ENCODE data around the gene CHRDL2.

DNA sequence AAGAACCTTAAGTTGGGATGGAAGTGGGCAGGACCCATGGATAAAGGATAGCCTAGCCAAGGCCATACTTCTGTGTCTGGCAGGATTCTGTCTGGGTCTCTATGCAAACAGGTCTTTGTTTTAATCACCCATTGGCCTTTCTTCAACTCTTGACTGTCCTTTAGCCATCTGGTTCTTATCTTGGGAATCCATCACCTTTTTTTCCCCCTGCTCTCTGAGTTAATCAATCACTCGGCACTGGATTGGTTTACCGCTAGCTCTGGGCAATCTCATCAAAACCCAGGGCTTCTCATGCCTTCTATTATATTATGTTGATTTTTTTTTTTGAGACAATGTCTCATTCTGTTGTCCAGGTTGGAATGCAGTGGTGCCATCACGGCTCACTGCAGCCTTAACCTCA, 15.6 kb upstream of the CHRDL2 start:
- no peak for TF ChIP-seq ZNF121 (CRISPR knock-in tag; IDR thresholded peaks at IDR 0.05)
- no peak for TF ChIP-seq EZH2 (conservative IDR thresholded peaks at IDR 0.05; ENCODE audit: low read depth, low read length)
- TF ChIP-seq HNRNPL (IDR thresholded peaks at IDR 0.05; ENCODE audit: low read depth, low read length): no peak
- TF ChIP-seq CBFB (CRISPR knock-in tag; IDR thresholded peaks at IDR 0.05): no peak
- no peak for TF ChIP-seq DPF2 (CRISPR knock-in tag; IDR thresholded peaks at IDR 0.05; ENCODE audit: borderline replicate concordance, low read depth)
- TF ChIP-seq, protein P1, sequence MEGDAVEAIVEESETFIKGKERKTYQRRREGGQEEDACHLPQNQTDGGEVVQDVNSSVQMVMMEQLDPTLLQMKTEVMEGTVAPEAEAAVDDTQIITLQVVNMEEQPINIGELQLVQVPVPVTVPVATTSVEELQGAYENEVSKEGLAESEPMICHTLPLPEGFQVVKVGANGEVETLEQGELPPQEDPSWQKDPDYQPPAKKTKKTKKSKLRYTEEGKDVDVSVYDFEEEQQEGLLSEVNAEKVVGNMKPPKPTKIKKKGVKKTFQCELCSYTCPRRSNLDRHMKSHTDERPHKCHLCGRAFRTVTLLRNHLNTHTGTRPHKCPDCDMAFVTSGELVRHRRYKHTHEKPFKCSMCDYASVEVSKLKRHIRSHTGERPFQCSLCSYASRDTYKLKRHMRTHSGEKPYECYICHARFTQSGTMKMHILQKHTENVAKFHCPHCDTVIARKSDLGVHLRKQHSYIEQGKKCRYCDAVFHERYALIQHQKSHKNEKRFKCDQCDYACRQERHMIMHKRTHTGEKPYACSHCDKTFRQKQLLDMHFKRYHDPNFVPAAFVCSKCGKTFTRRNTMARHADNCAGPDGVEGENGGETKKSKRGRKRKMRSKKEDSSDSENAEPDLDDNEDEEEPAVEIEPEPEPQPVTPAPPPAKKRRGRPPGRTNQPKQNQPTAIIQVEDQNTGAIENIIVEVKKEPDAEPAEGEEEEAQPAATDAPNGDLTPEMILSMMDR (CRISPR knock-in tag; IDR thresholded peaks at IDR 0.05): no peak
- no peak for TF ChIP-seq ZNF619 (CRISPR knock-in tag; IDR thresholded peaks at IDR 0.05)
- no peak for TF ChIP-seq KLF16 (CRISPR knock-in tag; IDR thresholded peaks at IDR 0.05)
- TF ChIP-seq ZNF746 (CRISPR knock-in tag; IDR thresholded peaks at IDR 0.05): no peak
- TF ChIP-seq, protein P2, sequence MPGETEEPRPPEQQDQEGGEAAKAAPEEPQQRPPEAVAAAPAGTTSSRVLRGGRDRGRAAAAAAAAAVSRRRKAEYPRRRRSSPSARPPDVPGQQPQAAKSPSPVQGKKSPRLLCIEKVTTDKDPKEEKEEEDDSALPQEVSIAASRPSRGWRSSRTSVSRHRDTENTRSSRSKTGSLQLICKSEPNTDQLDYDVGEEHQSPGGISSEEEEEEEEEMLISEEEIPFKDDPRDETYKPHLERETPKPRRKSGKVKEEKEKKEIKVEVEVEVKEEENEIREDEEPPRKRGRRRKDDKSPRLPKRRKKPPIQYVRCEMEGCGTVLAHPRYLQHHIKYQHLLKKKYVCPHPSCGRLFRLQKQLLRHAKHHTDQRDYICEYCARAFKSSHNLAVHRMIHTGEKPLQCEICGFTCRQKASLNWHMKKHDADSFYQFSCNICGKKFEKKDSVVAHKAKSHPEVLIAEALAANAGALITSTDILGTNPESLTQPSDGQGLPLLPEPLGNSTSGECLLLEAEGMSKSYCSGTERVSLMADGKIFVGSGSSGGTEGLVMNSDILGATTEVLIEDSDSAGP (CRISPR knock-in tag; IDR thresholded peaks at IDR 0.05; ENCODE audit: borderline replicate concordance): no peak
- TF ChIP-seq ZNF44 (CRISPR knock-in tag; IDR thresholded peaks at IDR 0.05): no peak
